SK-N-SH treated with all-trans-retinoic acid at 6 μM for 48 hours (cell line): ENCODE results near the gene LY86.

Experiments
- ATAC-seq: fragments of 200-7000 bp; cut with Tn5 transposase; 3 replicates; pipeline ENCODE4 v1.9.1; 2020; ENCODE audit warnings: mild to moderate bottlenecking, moderate library complexity
- ARNTL ChIP-seq: fragments of 450-650 bp; formaldehyde crosslinking; IDR thresholded peaks from 2 replicates; pipeline ENCODE4 v1.5.0; 2020; ENCODE audit warnings: low read depth, mild to moderate bottlenecking, moderate library complexity, borderline replicate concordance
- CSDC2 ChIP-seq: fragments of 250-450 bp; sonication (Bioruptor Pico); IDR thresholded peaks from 2 replicates; pipeline ENCODE4 v1.5.0; 2020; ENCODE audit warnings: mild to moderate bottlenecking, moderate library complexity
- ESRRG ChIP-seq: fragments of 250-450 bp; sonication (Bioruptor Pico); IDR thresholded peaks from 2 replicates; pipeline ENCODE4 v1.6.1; 2021; ENCODE audit warnings: mild to moderate bottlenecking
- GLIS3 ChIP-seq: fragments of 250-450 bp; sonication (Bioruptor Pico); IDR thresholded peaks from 2 replicates; pipeline ENCODE4 v1.5.0; 2020; ENCODE audit warnings: mild to moderate bottlenecking, moderate library complexity
- ISL1 ChIP-seq: fragments of 250-450 bp; sonication (Bioruptor Pico); IDR thresholded peaks from 2 replicates; pipeline ENCODE4 v2.1.2; 2022; ENCODE audit warnings: mild to moderate bottlenecking, moderate library complexity
- OSR1 ChIP-seq: fragments of 250-450 bp; sonication (Bioruptor Pico); IDR thresholded peaks from 2 replicates; pipeline ENCODE4 v1.8.0; 2022; ENCODE audit warnings: moderate library complexity, mild to moderate bottlenecking, inconsistent platforms
- PPARA ChIP-seq: fragments of 250-450 bp; sonication (Bioruptor Pico); IDR thresholded peaks from 2 replicates; pipeline ENCODE4 v1.5.0; 2020; ENCODE audit warnings: mild to moderate bottlenecking, borderline replicate concordance
- RARB ChIP-seq: fragments of 250-450 bp; sonication (Bioruptor Pico); IDR thresholded peaks from 2 replicates; pipeline ENCODE4 v1.8.0; 2021; ENCODE audit warnings: mild to moderate bottlenecking, moderate library complexity
- SNAI2 ChIP-seq: fragments of 250-450 bp; sonication (Bioruptor Pico); IDR thresholded peaks from 2 replicates; pipeline ENCODE4 v1.5.0; 2020; ENCODE audit warnings: mild to moderate bottlenecking, moderate library complexity
- TCF4 ChIP-seq: fragments of 250-450 bp; sonication (Bioruptor Pico); IDR thresholded peaks from 2 replicates; pipeline ENCODE4 v1.8.0; 2021; ENCODE audit warnings: mild to moderate bottlenecking, moderate library complexity, borderline replicate concordance
- TOX ChIP-seq: fragments of 250-450 bp; sonication (Bioruptor Pico); IDR thresholded peaks from 2 replicates; pipeline ENCODE4 v1.8.0; 2021; ENCODE audit warnings: mild to moderate bottlenecking, moderate library complexity, borderline replicate concordance
- TSHZ2 ChIP-seq: fragments of 250-450 bp; sonication (Bioruptor Pico); IDR thresholded peaks from 2 replicates; pipeline ENCODE4 v1.5.0; 2020; ENCODE audit warnings: mild to moderate bottlenecking, moderate library complexity
- ZFP3 ChIP-seq: fragments of 250-450 bp; sonication (Bioruptor Pico); IDR thresholded peaks from 2 replicates; pipeline ENCODE4 v1.5.0; 2020; ENCODE audit warnings: mild to moderate bottlenecking, moderate library complexity
- ZFP30 ChIP-seq: fragments of 450-650 bp; formaldehyde crosslinking; IDR thresholded peaks from 2 replicates; pipeline ENCODE4 v1.5.0; 2022; ENCODE audit warnings: mild to moderate bottlenecking, moderate library complexity
- ZNF70 ChIP-seq: fragments of 450-650 bp; formaldehyde crosslinking; IDR thresholded peaks from 2 replicates; pipeline ENCODE4 v1.5.0; 2020; ENCODE audit warnings: mild to moderate bottlenecking, moderate library complexity
- ZNF8 ChIP-seq: fragments of 450-650 bp; formaldehyde crosslinking; IDR thresholded peaks from 2 replicates; pipeline ENCODE4 v1.5.0; 2020; ENCODE audit warnings: mild to moderate bottlenecking, moderate library complexity
- TF ChIP-seq, protein P1 (sequence below): fragments of 250-450 bp; sonication (Bioruptor Pico); IDR thresholded peaks from 2 replicates; pipeline ENCODE4 v1.5.1; 2020; ENCODE audit warnings: low read depth, mild to moderate bottlenecking, moderate library complexity
- TF ChIP-seq, protein P2 (sequence below): fragments of 250-450 bp; sonication (Bioruptor Pico); IDR thresholded peaks from 2 replicates; pipeline ENCODE4 v1.5.1; 2021; ENCODE audit warnings: mild to moderate bottlenecking, moderate library complexity

The LY86 gene

DNA sequence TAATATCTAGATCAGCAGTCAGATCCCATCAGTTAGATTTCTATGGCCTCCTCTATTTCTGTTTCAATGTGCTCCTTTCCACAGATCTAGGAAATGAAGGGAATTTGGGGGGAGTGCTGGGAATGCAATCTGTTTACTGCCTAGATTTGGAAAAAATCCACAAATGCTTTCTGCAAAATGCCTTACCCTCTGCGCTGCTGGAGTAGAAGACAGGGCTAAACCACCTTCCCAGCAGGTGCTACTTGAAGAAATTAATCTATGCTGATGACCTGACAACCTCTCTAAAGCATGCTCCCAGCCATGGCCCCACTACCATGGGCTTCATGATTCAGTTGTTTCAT is 46.2 kb downstream of the LY86 start:
- ATAC-seq = no peak

GRCh38 chr6:6635291-6635690 is 46.8 kb downstream of the LY86 start:
- TF ChIP-seq GLIS3 (CRISPR knock-in tag) (no peak), CSDC2 (no peak), TCF4 (CRISPR knock-in tag) (no peak), ZFP30 (CRISPR knock-in tag) (no peak), RARB (CRISPR knock-in tag) (no peak)
- TF ChIP-seq, protein P1, sequence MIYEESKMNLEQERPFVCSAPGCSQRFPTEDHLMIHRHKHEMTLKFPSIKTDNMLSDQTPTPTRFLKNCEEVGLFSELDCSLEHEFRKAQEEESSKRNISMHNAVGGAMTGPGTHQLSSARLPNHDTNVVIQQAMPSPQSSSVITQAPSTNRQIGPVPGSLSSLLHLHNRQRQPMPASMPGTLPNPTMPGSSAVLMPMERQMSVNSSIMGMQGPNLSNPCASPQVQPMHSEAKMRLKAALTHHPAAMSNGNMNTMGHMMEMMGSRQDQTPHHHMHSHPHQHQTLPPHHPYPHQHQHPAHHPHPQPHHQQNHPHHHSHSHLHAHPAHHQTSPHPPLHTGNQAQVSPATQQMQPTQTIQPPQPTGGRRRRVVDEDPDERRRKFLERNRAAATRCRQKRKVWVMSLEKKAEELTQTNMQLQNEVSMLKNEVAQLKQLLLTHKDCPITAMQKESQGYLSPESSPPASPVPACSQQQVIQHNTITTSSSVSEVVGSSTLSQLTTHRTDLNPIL (CRISPR knock-in tag) = no peak
- no peak for ATAC-seq

More for the DNA sequence above, 46.2 kb downstream of the LY86 start:
- TF ChIP-seq TSHZ2 (CRISPR knock-in tag) (no peak), CSDC2 (no peak)

DNA sequence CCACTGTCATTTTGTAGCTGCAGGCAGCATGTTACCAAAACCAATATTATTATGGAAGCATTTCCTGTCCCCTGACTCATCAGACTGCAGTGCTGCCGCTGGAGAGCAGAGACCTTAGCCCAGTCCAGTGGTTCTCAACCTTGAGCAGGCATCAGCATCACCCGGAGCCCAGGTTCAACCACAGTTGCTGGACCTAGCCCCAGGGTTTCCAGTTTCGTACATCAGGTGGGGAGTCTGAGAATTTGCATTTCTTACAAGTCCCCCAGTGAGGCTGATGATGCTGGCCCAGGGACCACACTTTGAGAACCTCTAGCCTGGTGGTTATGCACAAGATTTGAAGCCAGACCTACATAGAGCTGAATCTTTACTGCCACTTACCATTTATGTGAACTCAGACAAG is 47.3 kb downstream of the LY86 start:
- ATAC-seq = no peak
- TF ChIP-seq, protein P2, sequence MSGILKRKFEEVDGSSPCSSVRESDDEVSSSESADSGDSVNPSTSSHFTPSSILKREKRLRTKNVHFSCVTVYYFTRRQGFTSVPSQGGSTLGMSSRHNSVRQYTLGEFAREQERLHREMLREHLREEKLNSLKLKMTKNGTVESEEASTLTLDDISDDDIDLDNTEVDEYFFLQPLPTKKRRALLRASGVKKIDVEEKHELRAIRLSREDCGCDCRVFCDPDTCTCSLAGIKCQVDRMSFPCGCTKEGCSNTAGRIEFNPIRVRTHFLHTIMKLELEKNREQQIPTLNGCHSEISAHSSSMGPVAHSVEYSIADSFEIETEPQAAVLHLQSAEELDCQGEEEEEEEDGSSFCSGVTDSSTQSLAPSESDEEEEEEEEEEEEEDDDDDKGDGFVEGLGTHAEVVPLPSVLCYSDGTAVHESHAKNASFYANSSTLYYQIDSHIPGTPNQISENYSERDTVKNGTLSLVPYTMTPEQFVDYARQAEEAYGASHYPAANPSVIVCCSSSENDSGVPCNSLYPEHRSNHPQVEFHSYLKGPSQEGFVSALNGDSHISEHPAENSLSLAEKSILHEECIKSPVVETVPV (CRISPR knock-in tag) = no peak
- TF ChIP-seq TCF4 (CRISPR knock-in tag) (no peak), ESRRG (CRISPR knock-in tag) (no peak), CSDC2 (no peak), ZFP30 (CRISPR knock-in tag) (no peak), OSR1 (no peak), ISL1 (CRISPR knock-in tag) (no peak), TOX (CRISPR knock-in tag) (no peak), ZNF8 (CRISPR knock-in tag) (no peak), ZFP3 (no peak), GLIS3 (CRISPR knock-in tag) (no peak), ZNF70 (CRISPR knock-in tag) (no peak), TSHZ2 (CRISPR knock-in tag) (no peak), PPARA (no peak), ARNTL (CRISPR knock-in tag) (no peak), SNAI2 (no peak)
- TF ChIP-seq, protein P1 (CRISPR knock-in tag) = no peak

DNA sequence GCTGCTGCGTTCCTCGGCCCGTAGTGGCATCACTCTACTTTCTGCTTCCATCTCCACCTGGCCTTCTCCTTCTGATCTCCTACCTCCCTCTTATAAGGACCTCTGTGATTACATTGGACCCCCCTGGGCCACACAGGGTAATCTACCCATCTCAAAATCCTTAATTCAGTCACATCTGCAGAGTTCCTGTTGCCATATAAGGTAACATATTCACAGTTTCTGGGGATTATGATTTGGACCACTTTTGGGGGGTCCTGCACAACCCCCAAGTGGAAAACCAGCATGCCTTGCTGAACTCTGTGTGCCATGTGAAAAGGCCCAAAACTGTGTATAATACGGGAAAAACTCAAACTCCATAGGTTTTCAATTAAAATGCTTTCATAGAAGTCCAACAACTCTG is 51.1 kb downstream of the LY86 start:
- no peak for TF ChIP-seq PPARA
- TF ChIP-seq ESRRG (CRISPR knock-in tag) = no peak
- TF ChIP-seq ISL1 (CRISPR knock-in tag) = no peak

More for the DNA sequence above, 51.1 kb downstream of the LY86 start:
- no peak for ATAC-seq
